IMR-90 (cell line): ENCODE results near the gene FKBP7. TPM values are rescaled to one million over a fixed set of nuclear protein-coding genes. Genes with fewer than 3 reads are reported as not detected.

ENCODE experiments used
- ATAC-seq: fragments of 200-7000 bp; cut with Tn5 transposase; 2 replicates; pipeline ENCODE4 v1.9.1; 2020; ENCODE audit warnings: low read depth, mild to moderate bottlenecking, moderate library complexity
- BruUV-seq: library from RNA; stranded (reverse); fragments of 400-500 nt; replicated peaks from 2 replicates; lab custom pipeline; 2021; lab: Mats Ljungman, UMichigan
- CTCF ChIA-PET: fragments of 300-600 bp; formaldehyde crosslinking; extraction: SDS; loops from one replicate; lab custom pipeline; 2021; ENCODE audit warnings: antibody characterized with exemption; lab: Yijun Ruan, JAX
- POLR2A ChIA-PET: fragments of 300-600 bp; sonication (Branson Sonifier 250); formaldehyde crosslinking; loops from one replicate; lab custom pipeline; 2022; ENCODE audit warnings: antibody characterized with exemption; ENCODE audit not compliant: unreplicated experiment; lab: Charles Lee
- DNase-seq: peaks from one replicate; pipeline ENCODE4 v3.0.0; 2013
- H2AFZ ChIP-seq: replicated peaks from 2 replicates; pipeline ENCODE3; 2013; ENCODE audit warnings: low read length, mild to moderate bottlenecking; ENCODE audit not compliant: poor library complexity
- H2AK5ac ChIP-seq: 2 replicates; pipeline ENCODE4 v1.6.1; 2013; ENCODE audit warnings: low read depth, low read length, inconsistent platforms
- H2AK9ac ChIP-seq: replicated peaks from 2 replicates; pipeline ENCODE3; 2013; ENCODE audit warnings: mild to moderate bottlenecking, low read depth, low read length, moderate library complexity; ENCODE audit not compliant: poor library complexity
- H2BK120ac ChIP-seq: 2 replicates; pipeline ENCODE4 v1.6.1; 2013; ENCODE audit warnings: low read depth, low read length, inconsistent platforms
- H2BK15ac ChIP-seq: 3 replicates; pipeline ENCODE4 v1.6.1; 2013; ENCODE audit warnings: low read depth, low read length, inconsistent platforms
- H2BK20ac ChIP-seq: 2 replicates; pipeline ENCODE4 v1.6.1; 2013; ENCODE audit warnings: low read depth, mild to moderate bottlenecking, inconsistent platforms, low read length, moderate library complexity
- H2BK5ac ChIP-seq: 2 replicates; pipeline ENCODE4 v1.6.1; 2013; ENCODE audit warnings: mild to moderate bottlenecking, low read depth, low read length, inconsistent platforms; ENCODE audit not compliant: poor library complexity, severe bottlenecking
- H3K14ac ChIP-seq: replicated peaks from 2 replicates; pipeline ENCODE4 v1.6.1; 2013; ENCODE audit warnings: low read depth, low read length, inconsistent platforms
- H3K18ac ChIP-seq: 2 replicates; pipeline ENCODE4 v1.6.1; 2013; ENCODE audit warnings: low read depth, low read length, control low read depth
- H3K23ac ChIP-seq: 2 replicates; pipeline ENCODE4 v1.6.1; 2013; ENCODE audit warnings: low read depth, low read length, inconsistent platforms
- H3K27ac ChIP-seq: 2 replicates; pipeline ENCODE4 v1.5.1; 2013; ENCODE audit warnings: mild to moderate bottlenecking, control low read depth, low read length; ENCODE audit not compliant: insufficient read depth
- H3K27me3 ChIP-seq: 2 replicates; pipeline ENCODE4 v1.6.1; 2013; ENCODE audit warnings: low read length; ENCODE audit not compliant: control insufficient read depth, insufficient read depth
- H3K36me3 ChIP-seq: 2 replicates; pipeline ENCODE4 v1.6.1; 2013; ENCODE audit warnings: low read length, mixed read lengths; ENCODE audit not compliant: control insufficient read depth, insufficient read depth
- H3K4ac ChIP-seq: 2 replicates; pipeline ENCODE4 v1.6.1; 2013; ENCODE audit warnings: low read depth, low read length, inconsistent platforms
- H3K4me1 ChIP-seq: 2 replicates; pipeline ENCODE4 v1.6.1; 2013; ENCODE audit warnings: low read length, mixed read lengths; ENCODE audit not compliant: control insufficient read depth, insufficient read depth
- H3K4me2 ChIP-seq: 2 replicates; pipeline ENCODE4 v1.6.1; 2013; ENCODE audit warnings: low read depth, mild to moderate bottlenecking, control low read depth, low read length, moderate library complexity
- H3K4me3 ChIP-seq: 2 replicates; pipeline ENCODE4 v1.5.1; 2013; ENCODE audit warnings: low read depth, mild to moderate bottlenecking, control low read depth, low read length, moderate library complexity; ENCODE audit not compliant: insufficient read depth
- H3K56ac ChIP-seq: 2 replicates; pipeline ENCODE4 v1.6.1; 2013; ENCODE audit warnings: low read length, inconsistent platforms; ENCODE audit not compliant: insufficient read depth; ENCODE audit errors: extremely low read depth
- H3K79me1 ChIP-seq, 2 experiments: 2 replicates each; pipeline ENCODE4 v1.6.1; 2013; ENCODE audit warnings: low read length in 2 of 2, inconsistent platforms in 1 of 2, low read depth in 1 of 2
- H3K9ac ChIP-seq: 2 replicates; pipeline ENCODE4 v1.6.1; 2013; ENCODE audit warnings: low read depth, low read length, control low read depth
- H3K9me1 ChIP-seq: 2 replicates; pipeline ENCODE4 v1.6.1; 2013; ENCODE audit warnings: low read length, inconsistent platforms; ENCODE audit not compliant: insufficient read depth
- H3K9me3 ChIP-seq: 2 replicates; pipeline ENCODE4 v1.6.1; 2013; ENCODE audit warnings: low read length; ENCODE audit not compliant: control insufficient read depth, insufficient read depth
- H4K20me1 ChIP-seq: 2 replicates; pipeline ENCODE4 v1.6.1; 2013; ENCODE audit warnings: low read length, inconsistent platforms; ENCODE audit not compliant: insufficient read depth
- H4K5ac ChIP-seq: 2 replicates; pipeline ENCODE4 v1.6.1; 2013; ENCODE audit warnings: mild to moderate bottlenecking, low read depth, low read length, control low read depth
- H4K8ac ChIP-seq, 2 experiments: 2 replicates each; pipeline ENCODE4 v1.6.1; 2013; ENCODE audit warnings: low read depth in 2 of 2, low read length in 2 of 2, control low read depth in 1 of 2, inconsistent platforms in 1 of 2
- H4K91ac ChIP-seq: 2 replicates; pipeline ENCODE4 v1.6.1; 2013; ENCODE audit warnings: low read depth, low read length, inconsistent platforms; ENCODE audit not compliant: insufficient read depth
- CEBPB ChIP-seq: IDR thresholded peaks from 2 replicates; pipeline ENCODE4 v1.6.1; 2012; ENCODE audit warnings: low read depth, low read length, improper control_type of control experiment
- CHD1 ChIP-seq: IDR thresholded peaks from 2 replicates; pipeline ENCODE4 v1.6.1; 2012; ENCODE audit warnings: low read depth, low read length, improper control_type of control experiment
- ELK1 ChIP-seq: fragments of 150-350 bp; IDR thresholded peaks from 2 replicates; pipeline ENCODE4 v1.6.1; 2016; ENCODE audit warnings: low read depth, mild to moderate bottlenecking, low read length, moderate library complexity, borderline replicate concordance
- MXI1 ChIP-seq: IDR thresholded peaks from 2 replicates; pipeline ENCODE4 v1.6.1; 2012; ENCODE audit warnings: low read depth, mild to moderate bottlenecking, low read length, moderate library complexity, borderline replicate concordance
- NFE2L2 ChIP-seq: fragments of 150-350 bp; IDR thresholded peaks from 2 replicates; pipeline ENCODE4 v1.6.1; 2016; ENCODE audit warnings: low read depth, mild to moderate bottlenecking, low read length
- POLR2A ChIP-seq: IDR thresholded peaks from 2 replicates; pipeline ENCODE4 v1.6.1; 2012; ENCODE audit warnings: mild to moderate bottlenecking, low read depth, low read length
- RFX5 ChIP-seq: IDR thresholded peaks from 2 replicates; pipeline ENCODE4 v1.8.0; 2012; ENCODE audit warnings: low read depth, mild to moderate bottlenecking, low read length, moderate library complexity
- SMC3 ChIP-seq: fragments of 150-350 bp; IDR thresholded peaks from 2 replicates; pipeline ENCODE4 v1.6.1; 2016; ENCODE audit warnings: low read depth, mild to moderate bottlenecking, antibody characterized with exemption, low read length, moderate library complexity
- WGBS, 2 experiments: methylation state at CpG; one replicate each; pipeline versions ENCODE4 v1.1.5 to v1.1.7; 2013; ENCODE audit warnings: missing lambda C conversion rate in 2 of 2; ENCODE audit not compliant: insufficient read length in 1 of 2; ENCODE audit errors: extremely low coverage in 2 of 2; 5-methylcytosine and 5-hydroxymethylcytosine counted together
- dilution Hi-C: fragments of 300-500 bp; cut with HindIII; formaldehyde crosslinking; loops from one replicate; pipeline ENCODE4 v1.14.3; 2018; ENCODE audit warnings: low sequenced_read_pairs; ENCODE audit not compliant: unreplicated experiment
- in situ Hi-C: fragments of 300-500 bp; cut with MboI; formaldehyde crosslinking; loops from 3 replicates; pipeline ENCODE4 v1.14.3; 2019; ENCODE audit warnings: low sequenced_read_pairs, inconsistent platforms, mixed read lengths
- intact Hi-C: fragments of 100-400 bp; cut with micrococcal nuclease; formaldehyde crosslinking; loops from 2 replicates; pipeline ENCODE4 v1.10.0; 2022
- polyA plus RNA-seq, 3 experiments: library from polyadenylated mRNA; depleted of rRNA; stranded (reverse); fragments of >200 nt; gene quantifications; 2 replicates each; pipeline ENCODE4 v1.2.3, GENCODE V29; 2012; ENCODE audit warnings: low replicate concordance in 1 of 3
- total RNA-seq: library from RNA; depleted of rRNA; stranded (reverse); fragments of >200 nt; gene quantifications from 2 replicates; pipeline ENCODE4 v1.2.3, GENCODE V29; 2012
- TF ChIP-seq, protein P1 (sequence below): fragments of 150-350 bp; IDR thresholded peaks from 2 replicates; pipeline ENCODE4 v1.6.1; 2017; ENCODE audit warnings: mild to moderate bottlenecking, antibody characterized with exemption, low read length, low read depth
- TF ChIP-seq, protein P2 (sequence below): conservative IDR thresholded peaks from 2 replicates; pipeline ENCODE4 v1.5.1; 2012; ENCODE audit warnings: mild to moderate bottlenecking, low read depth, low read length, improper control_type of control experiment

The FKBP7 gene
- total and polyA plus RNA-seq, 2 of the 4 experiments (the other 2 are of a cell fraction): 32.6 to 51.0 TPM

DNA sequence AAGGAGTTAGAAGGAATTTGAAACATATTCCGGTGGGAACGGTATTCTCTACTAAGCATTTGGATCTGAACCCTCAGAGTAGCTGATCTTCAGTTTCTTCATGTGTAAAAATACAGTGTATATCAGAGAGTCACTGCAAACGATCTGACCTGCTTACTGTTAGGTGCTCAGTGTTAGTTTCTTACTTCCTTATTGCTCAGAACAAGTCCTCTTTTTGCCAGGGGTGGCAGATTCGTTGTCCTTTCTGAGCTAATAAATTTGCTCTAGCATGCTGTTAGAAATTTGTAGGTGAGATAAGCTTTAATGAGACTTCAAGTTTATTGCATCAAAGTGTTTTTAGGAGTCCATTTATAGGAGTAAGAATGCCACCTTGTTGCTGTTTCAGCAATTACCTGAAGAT, 17.6 kb upstream of the FKBP7 start:
- ATAC-seq (no peak), DNase-seq (no peak)
- intact Hi-C loops: no loop called here
- Histone ChIP-seq H3K27me3 (no peaks in the 10 kb centered on the region), H2BK120ac (no peak overlapping the region), H3K9me3 (no peaks in the 10 kb centered on the region), H4K8ac (no peak overlapping the region), H3K56ac (no peak overlapping the region), H3K27ac (no peak overlapping the region), H2AFZ (no peak overlapping the region), H2BK20ac (no peak overlapping the region), H3K23ac (no peak overlapping the region), H3K4me1 (no peaks in the 10 kb centered on the region), H4K5ac (no peak overlapping the region), H3K14ac (no peak overlapping the region), H2BK5ac (no peak overlapping the region), H3K36me3 (peaks cover 34% of the 10 kb centered on the region), H4K20me1 (no peaks in the 10 kb centered on the region), H3K4me2 (no peak overlapping the region), H3K4ac (no peak overlapping the region), H2AK9ac (no peak overlapping the region), H3K79me1 (peaks cover 7 to 11% of the 10 kb centered on the region in 2 experiments; a peak in 3 of 4 replicates), H3K18ac (no peak overlapping the region), H4K91ac (no peak overlapping the region), H3K9ac (no peak overlapping the region), H3K9me1 (peaks cover 4% of the 10 kb centered on the region; the same call in 1 of the 2 replicates), H2BK15ac (no peak overlapping the region), H3K4me3 (no peak overlapping the region), H2AK5ac (no peak overlapping the region)
- in situ Hi-C loops: no loop called here
- TF ChIP-seq CEBPB (no peak), CHD1 (no peak), MXI1 (no peak), ELK1 (no peak), POLR2A (no peak), NFE2L2 (no peak), RFX5 (no peak), SMC3 (no peak)
- TF ChIP-seq, protein P1, sequence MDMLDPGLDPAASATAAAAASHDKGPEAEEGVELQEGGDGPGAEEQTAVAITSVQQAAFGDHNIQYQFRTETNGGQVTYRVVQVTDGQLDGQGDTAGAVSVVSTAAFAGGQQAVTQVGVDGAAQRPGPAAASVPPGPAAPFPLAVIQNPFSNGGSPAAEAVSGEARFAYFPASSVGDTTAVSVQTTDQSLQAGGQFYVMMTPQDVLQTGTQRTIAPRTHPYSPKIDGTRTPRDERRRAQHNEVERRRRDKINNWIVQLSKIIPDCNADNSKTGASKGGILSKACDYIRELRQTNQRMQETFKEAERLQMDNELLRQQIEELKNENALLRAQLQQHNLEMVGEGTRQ: no peak
- TF ChIP-seq, protein P2, sequence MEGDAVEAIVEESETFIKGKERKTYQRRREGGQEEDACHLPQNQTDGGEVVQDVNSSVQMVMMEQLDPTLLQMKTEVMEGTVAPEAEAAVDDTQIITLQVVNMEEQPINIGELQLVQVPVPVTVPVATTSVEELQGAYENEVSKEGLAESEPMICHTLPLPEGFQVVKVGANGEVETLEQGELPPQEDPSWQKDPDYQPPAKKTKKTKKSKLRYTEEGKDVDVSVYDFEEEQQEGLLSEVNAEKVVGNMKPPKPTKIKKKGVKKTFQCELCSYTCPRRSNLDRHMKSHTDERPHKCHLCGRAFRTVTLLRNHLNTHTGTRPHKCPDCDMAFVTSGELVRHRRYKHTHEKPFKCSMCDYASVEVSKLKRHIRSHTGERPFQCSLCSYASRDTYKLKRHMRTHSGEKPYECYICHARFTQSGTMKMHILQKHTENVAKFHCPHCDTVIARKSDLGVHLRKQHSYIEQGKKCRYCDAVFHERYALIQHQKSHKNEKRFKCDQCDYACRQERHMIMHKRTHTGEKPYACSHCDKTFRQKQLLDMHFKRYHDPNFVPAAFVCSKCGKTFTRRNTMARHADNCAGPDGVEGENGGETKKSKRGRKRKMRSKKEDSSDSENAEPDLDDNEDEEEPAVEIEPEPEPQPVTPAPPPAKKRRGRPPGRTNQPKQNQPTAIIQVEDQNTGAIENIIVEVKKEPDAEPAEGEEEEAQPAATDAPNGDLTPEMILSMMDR: no peak
- ChIA-PET POLR2A (no interaction called here), CTCF (no interaction called here)
- no TSS peak for BruUV-seq
- dilution Hi-C loops: no loop called here
- WGBS, 2 experiments: no CpG with 5 or more reads among the region's 4 CpGs
